Measurements from ENCODE around the gene ATG14.

Gene ATG14

DNA sequence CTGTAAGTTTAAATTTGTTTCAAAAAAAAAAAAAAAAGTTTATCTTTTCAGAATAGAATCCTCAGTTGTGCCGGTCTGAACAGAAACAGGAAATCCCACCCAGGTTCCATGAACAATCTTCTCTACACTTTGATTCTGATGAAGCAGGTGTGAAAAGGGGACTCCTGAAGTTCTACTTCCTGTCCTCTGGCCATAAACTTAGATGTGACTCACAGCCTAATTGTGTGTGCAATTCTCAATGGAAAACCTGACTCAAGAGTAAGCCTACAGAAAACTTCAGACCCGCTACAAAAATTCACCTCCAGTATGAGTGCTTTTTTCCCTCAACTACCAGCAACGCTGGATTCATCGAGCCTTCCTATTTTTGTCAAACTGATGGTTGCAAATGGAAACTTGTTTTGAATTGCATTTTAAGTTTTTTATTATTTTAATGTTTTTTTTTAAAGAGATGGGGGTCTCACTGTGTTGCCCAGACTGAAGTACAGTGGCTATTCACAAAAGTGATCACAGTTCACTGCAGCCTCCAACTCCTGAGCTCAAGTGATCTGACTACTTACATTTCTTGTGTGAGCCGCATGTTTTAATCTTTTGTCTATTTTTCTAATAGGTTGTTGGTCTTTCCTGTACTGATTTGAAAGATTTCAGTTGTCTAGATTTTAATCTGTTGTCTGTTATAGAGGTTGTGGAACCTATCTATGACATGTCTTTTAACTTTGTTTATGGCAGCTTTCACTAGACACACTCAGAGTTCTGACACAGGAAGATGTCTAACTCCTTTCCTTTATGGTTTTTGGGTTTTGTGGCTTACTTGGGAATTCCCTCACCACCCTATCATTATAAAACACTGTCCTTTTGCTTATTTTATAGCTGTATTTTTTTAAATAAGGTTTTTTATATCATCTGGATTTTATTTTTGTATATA is 37.6 kb downstream of the ATG14 start:
- Histone ChIP-seq H3K27ac (replicated peaks) (no peak overlapping the region), H3K27me3 (ENCODE audit: insufficient read depth, poor library complexity, severe bottlenecking) (no peaks in the 10 kb centered on the region)

DNA sequence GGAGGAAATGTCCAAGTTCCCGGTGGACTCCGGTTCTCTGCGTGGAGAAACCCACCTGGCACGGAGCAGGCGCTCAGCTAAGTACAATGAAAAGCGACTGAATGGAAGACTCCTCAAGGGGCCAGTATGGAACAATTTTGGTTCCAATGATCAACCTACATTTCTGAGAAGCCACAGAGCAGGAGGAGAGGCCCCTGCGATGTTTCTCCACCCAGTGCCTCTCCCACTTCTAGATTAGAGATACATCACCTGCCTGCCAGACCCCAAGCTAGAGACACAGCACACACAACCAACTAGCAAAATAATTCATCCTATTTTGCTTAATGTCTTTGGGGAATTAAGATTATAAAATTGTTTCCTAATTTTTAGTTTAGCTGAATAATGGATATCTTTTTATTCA is 38.8 kb downstream of the ATG14 start:
- Histone ChIP-seq H3K4me3 (replicated peaks; ENCODE audit: insufficient read depth, low read length) (no peak overlapping the region), H3K27me3 (ENCODE audit: insufficient read depth, poor library complexity, severe bottlenecking) (no peaks in the 10 kb centered on the region), H3K27ac (replicated peaks) (no peak overlapping the region)
- TF ChIP-seq, protein P1, sequence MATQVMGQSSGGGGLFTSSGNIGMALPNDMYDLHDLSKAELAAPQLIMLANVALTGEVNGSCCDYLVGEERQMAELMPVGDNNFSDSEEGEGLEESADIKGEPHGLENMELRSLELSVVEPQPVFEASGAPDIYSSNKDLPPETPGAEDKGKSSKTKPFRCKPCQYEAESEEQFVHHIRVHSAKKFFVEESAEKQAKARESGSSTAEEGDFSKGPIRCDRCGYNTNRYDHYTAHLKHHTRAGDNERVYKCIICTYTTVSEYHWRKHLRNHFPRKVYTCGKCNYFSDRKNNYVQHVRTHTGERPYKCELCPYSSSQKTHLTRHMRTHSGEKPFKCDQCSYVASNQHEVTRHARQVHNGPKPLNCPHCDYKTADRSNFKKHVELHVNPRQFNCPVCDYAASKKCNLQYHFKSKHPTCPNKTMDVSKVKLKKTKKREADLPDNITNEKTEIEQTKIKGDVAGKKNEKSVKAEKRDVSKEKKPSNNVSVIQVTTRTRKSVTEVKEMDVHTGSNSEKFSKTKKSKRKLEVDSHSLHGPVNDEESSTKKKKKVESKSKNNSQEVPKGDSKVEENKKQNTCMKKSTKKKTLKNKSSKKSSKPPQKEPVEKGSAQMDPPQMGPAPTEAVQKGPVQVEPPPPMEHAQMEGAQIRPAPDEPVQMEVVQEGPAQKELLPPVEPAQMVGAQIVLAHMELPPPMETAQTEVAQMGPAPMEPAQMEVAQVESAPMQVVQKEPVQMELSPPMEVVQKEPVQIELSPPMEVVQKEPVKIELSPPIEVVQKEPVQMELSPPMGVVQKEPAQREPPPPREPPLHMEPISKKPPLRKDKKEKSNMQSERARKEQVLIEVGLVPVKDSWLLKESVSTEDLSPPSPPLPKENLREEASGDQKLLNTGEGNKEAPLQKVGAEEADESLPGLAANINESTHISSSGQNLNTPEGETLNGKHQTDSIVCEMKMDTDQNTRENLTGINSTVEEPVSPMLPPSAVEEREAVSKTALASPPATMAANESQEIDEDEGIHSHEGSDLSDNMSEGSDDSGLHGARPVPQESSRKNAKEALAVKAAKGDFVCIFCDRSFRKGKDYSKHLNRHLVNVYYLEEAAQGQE (IDR thresholded peaks at IDR 0.05; ENCODE audit: insufficient replicate concordance, low read depth): no peak
- no peak for TF ChIP-seq POLR2AphosphoS5 (IDR thresholded peaks at IDR 0.05; ENCODE audit: low read depth)
- no peak for DNase-seq (ENCODE audit: low read depth in 1 of 2, low spot score in 1 of 2)

More for the DNA sequence above, 37.6 kb downstream of the ATG14 start:
- no peak overlapping the region for H3K4me3 ChIP-seq (replicated peaks; ENCODE audit: insufficient read depth, low read length)
- TF ChIP-seq GABPA (IDR thresholded peaks at IDR 0.05; ENCODE audit: low read depth) (no peak), SPI1 (IDR thresholded peaks at IDR 0.05; ENCODE audit: borderline replicate concordance, low read depth) (no peak), POLR2AphosphoS5 (IDR thresholded peaks at IDR 0.05; ENCODE audit: low read depth) (no peak)
- TF ChIP-seq, protein P1 (IDR thresholded peaks at IDR 0.05; ENCODE audit: insufficient replicate concordance, low read depth): no peak
- TF ChIP-seq, protein P2, sequence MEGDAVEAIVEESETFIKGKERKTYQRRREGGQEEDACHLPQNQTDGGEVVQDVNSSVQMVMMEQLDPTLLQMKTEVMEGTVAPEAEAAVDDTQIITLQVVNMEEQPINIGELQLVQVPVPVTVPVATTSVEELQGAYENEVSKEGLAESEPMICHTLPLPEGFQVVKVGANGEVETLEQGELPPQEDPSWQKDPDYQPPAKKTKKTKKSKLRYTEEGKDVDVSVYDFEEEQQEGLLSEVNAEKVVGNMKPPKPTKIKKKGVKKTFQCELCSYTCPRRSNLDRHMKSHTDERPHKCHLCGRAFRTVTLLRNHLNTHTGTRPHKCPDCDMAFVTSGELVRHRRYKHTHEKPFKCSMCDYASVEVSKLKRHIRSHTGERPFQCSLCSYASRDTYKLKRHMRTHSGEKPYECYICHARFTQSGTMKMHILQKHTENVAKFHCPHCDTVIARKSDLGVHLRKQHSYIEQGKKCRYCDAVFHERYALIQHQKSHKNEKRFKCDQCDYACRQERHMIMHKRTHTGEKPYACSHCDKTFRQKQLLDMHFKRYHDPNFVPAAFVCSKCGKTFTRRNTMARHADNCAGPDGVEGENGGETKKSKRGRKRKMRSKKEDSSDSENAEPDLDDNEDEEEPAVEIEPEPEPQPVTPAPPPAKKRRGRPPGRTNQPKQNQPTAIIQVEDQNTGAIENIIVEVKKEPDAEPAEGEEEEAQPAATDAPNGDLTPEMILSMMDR (IDR thresholded peaks at IDR 0.05; ENCODE audit: insufficient read depth, low read length): no peak
- peak in 1 of 2 experiments; percentile 23 for DNase-seq (ENCODE audit: low read depth in 1 of 2, low spot score in 1 of 2)

DNA sequence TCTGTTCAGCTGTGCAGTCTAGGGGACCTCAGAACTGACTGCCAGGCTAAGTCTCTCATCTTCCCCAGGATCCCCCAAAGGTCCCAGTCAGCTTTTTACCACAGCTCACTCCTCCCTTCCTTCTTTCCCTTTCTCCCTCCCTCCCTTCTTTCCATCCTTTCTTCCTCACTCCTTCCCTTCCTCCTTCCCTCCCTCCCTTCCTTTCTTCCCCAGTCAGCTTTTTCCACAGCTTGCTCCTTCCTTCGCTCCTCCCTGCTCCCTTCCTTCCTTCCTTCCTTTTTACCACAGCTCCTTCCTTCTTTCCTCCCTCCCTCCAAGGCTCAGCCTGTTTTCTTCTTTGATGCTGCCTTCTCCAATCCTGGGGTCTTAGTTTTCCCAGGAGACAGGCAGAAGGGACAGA is 39.2 kb downstream of the ATG14 start:
- Histone ChIP-seq H3K4me3 (replicated peaks; ENCODE audit: insufficient read depth, low read length) (no peak overlapping the region), H3K27ac (replicated peaks) (no peak overlapping the region), H3K27me3 (ENCODE audit: insufficient read depth, poor library complexity, severe bottlenecking) (no peaks in the 10 kb centered on the region)
- DNase-seq (ENCODE audit: low read depth in 1 of 2, low spot score in 1 of 2): no peak
- no peak for TF ChIP-seq POLR2AphosphoS5 (IDR thresholded peaks at IDR 0.05; ENCODE audit: low read depth)
- TF ChIP-seq, protein P1 (IDR thresholded peaks at IDR 0.05; ENCODE audit: insufficient replicate concordance, low read depth): no peak
- TF ChIP-seq GABPA (IDR thresholded peaks at IDR 0.05; ENCODE audit: low read depth): no peak
- no peak for TF ChIP-seq SPI1 (IDR thresholded peaks at IDR 0.05; ENCODE audit: borderline replicate concordance, low read depth)
- TF ChIP-seq, protein P2 (IDR thresholded peaks at IDR 0.05; ENCODE audit: insufficient read depth, low read length): no peak

All from HL-60 (cell line).